NB4 (cell line): ENCODE data around the gene NHLRC4.

Source experiments
- DNase-seq: peaks from one replicate; pipeline ENCODE4 v3.0.0; 2010; ENCODE audit warnings: low read depth
- H3K4me3 ChIP-seq: one replicate; pipeline ENCODE4 v1.5.1; 2011; ENCODE audit warnings: mild to moderate bottlenecking, low read depth, low read length, moderate library complexity
- CTCF ChIP-seq: IDR thresholded peaks from one replicate; pipeline ENCODE4 v1.5.1; 2012; ENCODE audit warnings: low read depth, low read length
- MAX ChIP-seq: IDR thresholded peaks from 2 replicates; pipeline ENCODE4 v1.6.1; 2011; ENCODE audit warnings: low read depth, low read length
- MYC ChIP-seq: IDR thresholded peaks from 2 replicates; pipeline ENCODE4 v1.6.1; 2011; ENCODE audit warnings: low read depth, low read length
- POLR2A ChIP-seq: IDR thresholded peaks from 2 replicates; pipeline ENCODE4 v1.6.1; 2011; ENCODE audit warnings: mild to moderate bottlenecking; ENCODE audit not compliant: insufficient read length; ENCODE audit errors: extremely low read depth

Gene NHLRC4

GRCh38 chr16:590188-590814 lies 23.5 kb downstream of the NHLRC4 start:
- peak overlapping the region; percentile 69 for H3K4me3 ChIP-seq
- TF ChIP-seq MYC (peak; percentile 24; the same call in 1 of the 2 replicates), CTCF (no peak)
- no peak for DNase-seq

GRCh38 chr16:590815-591200 lies 24.0 kb downstream of the NHLRC4 start:
- H3K4me3 ChIP-seq, result peak overlapping the region; percentile 69
- no peak for TF ChIP-seq MAX
- no peak for TF ChIP-seq MYC
- TF ChIP-seq POLR2A, result no peak
- no peak for TF ChIP-seq CTCF
- DNase-seq, result no peak

- H3K4me3 ChIP-seq, result peak overlapping the region; percentile 69
- TF ChIP-seq MAX, result no peak
- TF ChIP-seq CTCF, result no peak
- TF ChIP-seq POLR2A, result no peak
- no peak for TF ChIP-seq MYC
- DNase-seq, result no peak
Measured at GRCh38 chr16:591231-591630, 24.4 kb downstream of the NHLRC4 start.

GRCh38 chr16:591892-592517 lies 25.2 kb downstream of the NHLRC4 start:
- TF ChIP-seq MYC (no peak), MAX (no peak)
- no peak for DNase-seq
- peak overlapping the region; percentile 53 for H3K4me3 ChIP-seq

- TF ChIP-seq MAX, result peak; percentile 96
- peak; percentile 84 for TF ChIP-seq MYC
- peak; percentile 57 for TF ChIP-seq POLR2A
- TF ChIP-seq CTCF, result peak; percentile 29
- peak overlapping the region; percentile 53 for H3K4me3 ChIP-seq
- DNase-seq, result peak; percentile 96
Measured at GRCh38 chr16:592518-593306, 25.9 kb downstream of the NHLRC4 start.

- DNase-seq, result no peak
- H3K4me3 ChIP-seq, result peak overlapping the region; percentile 17
- TF ChIP-seq MAX (no peak), CTCF (no peak)
Measured at GRCh38 chr16:593406-593805, 26.6 kb downstream of the NHLRC4 start.
